ENCODE data around the gene GABRA1. TPM values are rescaled to one million over a fixed set of nuclear protein-coding genes. Genes with fewer than 3 reads are reported as not detected.

GABRA1 gene
- not detected in 2 replicates for total RNA-seq

DNA sequence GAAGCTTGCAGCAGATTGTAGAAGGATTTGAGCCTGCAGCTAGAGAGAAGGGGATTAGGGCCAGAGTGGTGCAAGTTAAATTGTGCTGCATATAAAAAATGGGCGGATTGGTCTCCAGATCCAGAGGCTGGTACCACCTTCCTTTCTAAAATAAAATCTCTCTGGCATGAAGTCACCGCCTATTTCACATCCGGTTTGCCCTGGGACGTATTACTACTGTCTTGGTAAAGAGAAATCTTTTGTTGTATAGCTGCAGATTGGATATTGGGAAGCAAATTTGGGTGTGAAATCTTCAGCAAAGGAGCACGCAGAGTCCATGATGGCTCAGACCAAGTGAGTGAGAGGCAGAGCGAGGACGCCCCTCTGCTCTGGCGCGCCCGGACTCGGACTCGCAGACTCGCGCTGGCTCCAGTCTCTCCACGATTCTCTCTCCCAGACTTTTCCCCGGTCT lies at the start of gene GABRA1:
GABRA1 (plus strand) TSS at position 180 of the 451 bp plus-strand sequence. CDS start 2,691 bp downstream, outside the sequence.
- intact Hi-C loops (cut with micrococcal nuclease): no loop called here

DNA sequence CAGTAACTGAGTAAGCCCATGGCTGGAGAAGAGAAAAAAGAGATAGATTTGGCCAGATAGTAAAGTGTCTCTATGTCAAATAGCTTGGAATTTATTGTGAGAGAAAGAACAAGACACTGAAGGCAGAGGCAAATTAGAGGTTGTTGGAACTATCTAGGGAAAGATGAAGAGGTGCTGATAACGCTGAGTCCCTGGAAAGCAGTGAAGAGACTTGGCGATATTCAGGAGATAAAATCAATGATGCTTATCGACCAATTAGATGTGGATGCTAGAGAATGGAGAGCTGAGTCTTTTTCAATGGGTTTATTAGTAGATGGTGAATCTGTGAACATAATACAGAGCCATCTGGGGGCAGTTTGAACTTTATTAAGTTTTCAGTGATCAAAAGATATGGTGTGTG lies 48.6 kb upstream of the GABRA1 start:
- intact Hi-C loops (cut with micrococcal nuclease): no loop called here

DNA sequence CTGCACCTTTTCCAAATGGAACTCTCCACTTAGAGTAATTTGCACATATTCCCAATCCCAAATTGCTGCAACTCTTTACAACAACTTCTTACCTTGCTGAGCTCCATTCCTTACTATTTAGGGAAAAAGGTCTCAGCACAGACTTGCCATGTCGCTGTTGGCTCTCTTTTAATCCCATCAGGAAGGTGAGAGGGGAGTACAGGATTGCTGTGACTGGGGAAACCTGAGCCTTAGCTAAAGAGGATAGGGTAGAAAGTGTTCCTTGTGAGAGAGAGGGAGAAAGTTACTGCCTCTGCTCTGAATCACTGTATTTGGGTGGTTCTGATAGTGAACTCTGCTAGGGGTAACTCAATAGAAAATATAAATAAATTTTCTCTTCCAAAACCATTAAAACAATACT lies 43.7 kb upstream of the GABRA1 start:
- intact Hi-C loops (cut with micrococcal nuclease): no loop called here

DNA sequence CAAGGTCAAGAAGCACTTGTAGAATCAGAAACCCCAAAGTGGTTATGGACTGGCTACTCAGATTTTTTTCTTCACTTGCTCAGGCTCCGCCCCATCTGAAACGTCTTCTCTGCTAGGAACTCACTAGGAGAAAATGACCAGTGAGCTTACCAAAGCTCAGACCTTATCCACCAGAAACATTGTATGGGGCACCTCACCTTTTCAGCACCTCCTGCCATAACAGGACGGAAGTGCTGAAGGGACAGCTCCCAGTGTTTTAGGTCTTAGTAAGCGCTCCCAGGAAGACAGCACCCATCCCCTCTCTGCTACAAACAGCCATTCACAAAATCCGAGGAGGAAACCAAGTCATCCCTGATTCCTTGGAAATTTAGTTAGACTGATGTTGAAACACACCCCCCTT lies 1.2 kb upstream of the GABRA1 start:
- intact Hi-C loops (cut with micrococcal nuclease): no loop called here

DNA sequence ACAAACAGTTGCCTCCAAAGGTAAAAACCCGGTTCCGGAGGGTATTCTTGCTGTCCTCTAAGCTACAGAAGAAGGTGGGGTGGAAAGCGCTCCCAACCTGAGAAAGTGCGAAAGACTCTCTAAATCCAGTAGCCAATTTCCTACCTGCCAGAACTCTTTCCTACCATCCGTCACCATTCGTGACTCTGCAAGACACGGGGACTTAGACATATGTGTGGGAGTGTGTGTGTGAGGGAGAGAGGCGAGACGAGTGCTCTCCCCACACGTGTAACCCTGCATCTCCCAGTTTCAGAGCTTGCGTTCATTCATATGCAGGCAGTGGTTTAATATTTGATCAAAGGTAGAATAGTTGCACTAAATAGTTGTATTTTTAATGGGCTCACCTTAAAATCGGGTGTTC lies 473 bp upstream of the GABRA1 start:
- intact Hi-C loops (cut with micrococcal nuclease): no loop called here

DNA sequence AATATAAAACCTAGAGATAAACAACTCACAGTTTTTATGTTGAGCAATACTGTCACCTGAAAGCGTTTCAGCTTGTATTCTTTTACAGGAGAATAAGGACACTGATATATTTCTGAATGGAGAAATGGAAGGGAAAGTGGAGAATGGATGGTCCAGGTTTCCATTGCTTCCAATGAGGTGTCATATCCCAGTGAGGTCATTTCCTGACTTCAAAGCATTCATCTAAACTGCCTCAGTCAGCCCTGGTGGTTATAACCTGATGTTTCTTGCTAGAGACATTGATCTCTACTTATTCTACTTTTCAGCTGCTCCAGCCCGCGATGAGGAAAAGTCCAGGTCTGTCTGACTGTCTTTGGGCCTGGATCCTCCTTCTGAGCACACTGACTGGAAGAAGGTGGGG lies 2.6 kb downstream of the GABRA1 start:
- intact Hi-C loops (cut with micrococcal nuclease): loop anchor here (5.0 kb wide), 1 partner anchor 1497 kb away; no protein-coding TSS in a partner anchor

DNA sequence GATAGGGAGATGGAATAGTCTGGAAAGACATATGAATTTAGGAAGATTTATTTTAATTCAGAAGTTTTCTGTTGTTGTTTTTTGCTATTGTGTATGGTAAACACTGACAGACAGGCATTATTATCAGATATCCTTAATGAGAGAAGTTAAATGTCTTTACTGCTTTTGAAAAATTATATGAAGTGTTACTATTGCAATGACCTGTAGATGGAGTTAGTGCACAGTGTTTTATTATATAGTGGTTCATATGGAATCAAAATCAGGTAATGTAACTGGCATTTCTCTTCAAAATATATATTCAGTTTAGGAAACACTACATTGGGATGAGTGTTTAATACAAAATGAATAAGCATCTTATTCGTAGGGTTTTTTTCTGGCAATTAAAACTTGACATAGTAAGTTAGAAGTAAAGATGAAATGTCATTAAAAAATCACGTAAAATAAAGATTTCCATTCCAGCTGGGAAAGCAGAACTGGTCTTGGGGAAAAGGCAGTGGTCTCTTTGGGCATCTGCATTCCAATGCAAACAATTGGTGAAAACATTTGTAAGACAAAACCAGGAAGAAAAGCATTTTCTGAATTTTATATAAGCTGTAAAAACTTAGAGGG lies 3.9 kb downstream of the GABRA1 start:
- intact Hi-C loops (cut with micrococcal nuclease): loop anchor here (5.0 kb wide), 1 partner anchor 1496 kb away; no protein-coding TSS in a partner anchor

DNA sequence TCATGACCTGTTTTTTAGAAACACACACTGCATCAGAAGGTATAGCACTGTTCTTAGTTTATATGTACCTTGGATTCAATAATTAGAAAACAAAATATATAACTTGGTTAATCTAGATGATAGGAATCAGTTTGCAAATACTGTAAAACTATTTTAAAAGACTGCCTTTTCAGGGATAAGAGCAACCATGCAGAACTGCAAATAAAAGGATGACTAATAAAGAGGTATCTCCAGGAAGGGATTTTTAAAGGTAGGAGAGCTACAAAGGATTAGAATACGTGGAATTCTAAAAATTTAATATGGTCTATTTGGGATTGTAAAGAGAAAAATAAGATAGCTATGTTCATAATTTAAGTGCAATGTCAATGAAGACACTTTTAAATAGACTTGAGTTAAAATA lies 9.4 kb downstream of the GABRA1 start:
- intact Hi-C loops (cut with micrococcal nuclease): no loop called here

DNA sequence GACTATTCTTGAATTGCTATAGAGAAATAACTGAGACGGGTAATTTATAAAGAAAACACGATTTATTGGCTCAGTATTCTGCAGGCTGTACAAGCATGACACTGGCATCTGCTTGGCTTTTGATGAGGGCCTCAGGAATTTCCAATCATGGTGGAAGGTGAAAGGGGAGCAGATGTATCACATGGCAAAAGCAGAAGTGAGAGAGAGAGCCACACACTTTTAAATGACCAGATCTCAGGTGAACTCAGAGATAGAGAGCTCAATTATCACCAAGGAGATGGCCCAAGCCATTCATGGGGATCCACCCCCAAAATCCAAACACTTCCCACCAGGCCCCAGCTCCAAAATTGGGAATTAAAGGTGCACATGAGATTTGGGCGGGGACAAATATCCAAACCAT lies 15.3 kb downstream of the GABRA1 start:
- intact Hi-C loops (cut with micrococcal nuclease): no loop called here

DNA sequence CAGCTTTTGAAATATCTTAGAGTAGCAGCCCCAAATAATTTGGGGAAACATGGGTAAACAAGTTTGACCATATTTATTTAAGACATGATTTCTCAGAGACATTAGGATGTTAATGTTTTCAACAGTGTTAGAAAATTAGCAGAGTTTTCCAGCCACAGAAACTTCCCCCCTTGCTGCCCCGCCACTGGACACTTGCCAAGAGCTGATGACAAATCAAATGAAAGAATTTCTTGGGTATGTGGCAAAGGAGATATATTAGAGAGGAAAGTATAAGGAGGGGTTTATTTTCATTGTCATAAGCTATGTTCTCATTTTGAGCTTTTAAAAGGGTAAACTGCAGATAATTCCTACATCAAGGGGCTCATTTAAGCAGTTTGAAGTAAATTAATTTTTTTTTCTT lies 15.9 kb downstream of the GABRA1 start:
- intact Hi-C loops (cut with micrococcal nuclease): no loop called here

DNA sequence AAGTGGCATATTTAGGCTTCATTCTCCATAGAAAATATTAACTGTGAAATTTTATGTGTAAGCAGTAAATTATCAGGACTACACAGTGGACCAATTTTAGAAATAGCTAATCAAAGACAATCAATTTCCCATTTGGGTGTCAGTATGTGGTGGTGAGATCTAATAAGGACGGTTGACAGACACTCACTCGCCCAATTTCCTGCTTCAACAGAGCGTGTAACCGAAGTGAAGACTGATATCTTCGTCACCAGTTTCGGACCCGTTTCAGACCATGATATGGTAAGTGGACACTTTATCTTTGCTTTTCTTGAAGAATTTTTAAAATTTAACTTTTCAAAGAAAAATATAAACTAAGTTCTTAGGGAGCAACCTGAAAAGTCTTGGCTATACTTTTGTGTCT lies 17.6 kb downstream of the GABRA1 start:
- intact Hi-C loops (cut with micrococcal nuclease): no loop called here

DNA sequence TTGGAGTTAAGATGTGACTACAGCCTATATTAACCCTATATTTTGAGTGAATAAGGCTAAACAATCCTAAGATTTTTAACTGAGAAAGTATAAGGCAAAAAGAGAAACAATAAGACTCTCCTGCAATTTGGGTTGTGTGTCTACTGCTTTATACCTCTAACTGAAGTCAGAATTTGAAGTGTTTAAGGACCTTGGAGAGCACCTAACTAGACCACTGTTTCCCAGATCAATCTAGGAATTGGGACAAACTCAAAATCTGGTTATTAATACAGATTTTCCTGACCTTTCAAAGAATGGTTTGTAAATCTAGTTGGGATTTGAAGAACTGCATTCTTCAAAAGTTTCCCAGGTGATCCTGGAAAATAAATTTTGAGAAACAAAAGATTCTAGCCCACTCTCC lies 42.1 kb downstream of the GABRA1 start:
- intact Hi-C loops (cut with micrococcal nuclease): no loop called here

DNA sequence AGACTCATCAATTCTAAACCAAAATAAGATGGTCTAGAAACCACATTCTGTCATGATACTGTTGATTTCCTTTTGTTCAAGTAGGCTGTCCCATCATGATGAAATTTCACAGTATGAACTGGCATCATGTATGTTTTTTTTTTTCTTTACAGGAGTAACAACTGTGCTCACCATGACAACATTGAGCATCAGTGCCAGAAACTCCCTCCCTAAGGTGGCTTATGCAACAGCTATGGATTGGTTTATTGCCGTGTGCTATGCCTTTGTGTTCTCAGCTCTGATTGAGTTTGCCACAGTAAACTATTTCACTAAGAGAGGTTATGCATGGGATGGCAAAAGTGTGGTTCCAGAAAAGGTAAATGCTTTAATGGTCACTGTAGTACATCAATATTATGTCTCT lies 47.6 kb downstream of the GABRA1 start:
- intact Hi-C loops (cut with micrococcal nuclease): no loop called here

DNA sequence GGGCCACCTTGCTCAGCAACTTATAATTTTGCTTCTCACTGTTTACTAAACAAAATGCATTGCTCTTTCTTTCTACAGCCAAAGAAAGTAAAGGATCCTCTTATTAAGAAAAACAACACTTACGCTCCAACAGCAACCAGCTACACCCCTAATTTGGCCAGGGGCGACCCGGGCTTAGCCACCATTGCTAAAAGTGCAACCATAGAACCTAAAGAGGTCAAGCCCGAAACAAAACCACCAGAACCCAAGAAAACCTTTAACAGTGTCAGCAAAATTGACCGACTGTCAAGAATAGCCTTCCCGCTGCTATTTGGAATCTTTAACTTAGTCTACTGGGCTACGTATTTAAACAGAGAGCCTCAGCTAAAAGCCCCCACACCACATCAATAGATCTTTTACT lies 49.1 kb downstream of the GABRA1 start:
- intact Hi-C loops (cut with micrococcal nuclease): no loop called here

DNA sequence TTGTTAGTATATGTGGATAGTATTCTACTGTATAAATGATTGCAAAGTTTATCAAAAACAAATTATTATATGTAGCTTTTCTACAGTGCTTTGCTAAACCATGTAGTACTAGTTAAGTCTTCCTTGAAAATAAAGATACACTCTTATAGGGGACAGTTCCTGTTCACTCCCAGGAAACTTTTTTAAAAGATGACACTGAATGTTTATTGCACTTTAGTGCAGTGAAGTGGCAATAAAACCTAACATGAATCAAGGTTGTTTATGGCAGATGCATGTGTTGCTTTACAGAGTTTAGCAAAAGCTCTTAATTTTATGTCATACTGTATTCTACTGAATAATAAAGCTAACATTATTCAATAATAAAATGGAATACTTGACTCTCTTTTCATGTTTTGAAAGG lies 51.7 kb downstream of the GABRA1 start:
- intact Hi-C loops (cut with micrococcal nuclease): no loop called here

DNA sequence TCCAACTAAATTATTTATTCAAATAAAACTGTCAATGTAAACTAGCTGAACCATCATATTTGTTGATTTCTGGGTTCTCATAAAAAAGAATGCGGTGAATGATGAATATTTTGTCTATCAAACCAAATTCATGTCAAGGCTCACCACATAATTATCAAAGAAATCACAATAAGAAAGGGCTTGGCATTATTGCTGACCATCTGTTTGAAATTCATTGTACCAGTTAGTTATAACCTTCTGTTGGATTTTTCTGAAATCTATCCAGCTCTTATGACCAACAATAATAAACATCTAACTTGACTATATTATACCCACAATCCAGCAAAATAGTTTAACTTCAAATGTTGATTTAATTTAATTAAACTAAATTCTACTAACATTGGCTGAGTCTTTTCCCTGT lies 53.1 kb downstream of the GABRA1 start:
- intact Hi-C loops (cut with micrococcal nuclease): no loop called here

DNA sequence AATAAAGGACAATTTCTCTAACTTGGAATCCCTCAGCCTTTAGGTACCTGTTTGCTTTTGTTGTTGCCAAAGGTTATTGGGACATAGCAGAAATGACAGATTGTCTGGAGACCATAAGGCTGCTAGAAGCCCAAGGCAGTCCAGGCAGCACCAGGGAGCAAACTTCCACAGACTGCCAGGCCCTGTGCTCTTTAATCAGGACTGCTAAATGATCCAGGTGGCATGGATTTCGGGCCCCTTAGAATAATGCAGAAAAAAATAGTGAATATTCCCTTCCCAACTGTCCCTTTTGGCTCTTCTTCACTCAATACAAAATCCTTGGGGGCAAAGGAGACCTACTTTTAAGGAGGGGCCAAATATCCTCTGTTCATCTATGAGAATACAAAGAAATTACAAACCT lies 73.9 kb downstream of the GABRA1 start:
- intact Hi-C loops (cut with micrococcal nuclease): no loop called here

DNA sequence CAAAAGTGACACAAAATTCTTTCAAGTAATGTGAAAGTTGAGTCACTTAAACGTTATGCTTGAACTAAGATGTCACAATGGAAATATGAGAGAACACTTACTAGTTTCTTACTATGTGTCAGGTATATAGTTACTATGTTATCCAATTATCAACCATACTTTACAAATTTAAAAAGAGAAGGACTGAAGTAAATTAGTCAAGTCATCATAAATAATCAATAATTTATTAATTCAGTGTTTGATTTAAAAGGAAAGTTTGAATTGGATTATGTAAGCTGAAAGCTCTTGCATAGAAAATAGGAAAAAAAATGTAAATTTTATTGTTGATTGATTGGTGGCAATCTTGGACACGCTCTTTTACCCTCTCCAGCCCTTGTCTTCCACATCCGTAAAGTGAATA lies 76.3 kb downstream of the GABRA1 start:
- intact Hi-C loops (cut with micrococcal nuclease): no loop called here

DNA sequence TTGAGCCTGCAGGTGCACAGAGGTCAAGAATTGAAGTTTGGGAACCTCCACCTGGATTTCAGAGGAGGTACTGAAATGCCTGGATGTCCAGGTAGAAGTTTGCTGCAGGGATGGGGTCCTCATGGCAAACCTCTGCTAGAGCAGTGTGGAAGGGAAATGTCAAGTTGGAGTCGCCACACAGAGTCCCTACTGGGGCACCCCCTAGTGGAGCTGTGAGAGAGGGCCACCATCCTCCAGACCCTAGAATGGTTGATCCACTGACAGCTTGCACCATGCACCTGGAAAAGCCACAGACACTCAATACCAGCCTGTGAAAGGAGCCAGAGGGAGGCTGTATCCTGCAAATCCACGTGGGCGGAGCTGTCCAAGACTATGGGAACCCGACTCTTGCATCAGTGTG lies 78.0 kb downstream of the GABRA1 start:
- intact Hi-C loops (cut with micrococcal nuclease): no loop called here

DNA sequence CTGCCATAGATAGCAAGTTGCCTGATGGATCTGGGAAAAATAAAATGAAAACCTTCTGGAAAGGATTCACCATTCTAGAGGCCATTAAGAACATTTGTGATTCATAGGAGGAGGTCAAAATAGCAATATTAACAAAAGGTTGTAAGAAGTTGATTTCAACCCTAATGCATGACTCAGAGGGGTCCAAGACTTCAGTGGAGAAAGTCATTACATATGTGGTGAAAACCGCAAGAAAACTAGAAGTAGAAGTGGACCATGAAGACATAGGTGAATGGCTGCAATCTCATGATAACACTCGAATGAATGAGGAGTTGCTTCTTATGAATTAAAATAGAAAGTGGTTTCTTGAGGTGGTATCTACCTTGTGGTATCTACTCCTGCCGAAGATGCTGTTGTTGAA lies 86.6 kb downstream of the GABRA1 start:
- intact Hi-C loops (cut with micrococcal nuclease): no loop called here

DNA sequence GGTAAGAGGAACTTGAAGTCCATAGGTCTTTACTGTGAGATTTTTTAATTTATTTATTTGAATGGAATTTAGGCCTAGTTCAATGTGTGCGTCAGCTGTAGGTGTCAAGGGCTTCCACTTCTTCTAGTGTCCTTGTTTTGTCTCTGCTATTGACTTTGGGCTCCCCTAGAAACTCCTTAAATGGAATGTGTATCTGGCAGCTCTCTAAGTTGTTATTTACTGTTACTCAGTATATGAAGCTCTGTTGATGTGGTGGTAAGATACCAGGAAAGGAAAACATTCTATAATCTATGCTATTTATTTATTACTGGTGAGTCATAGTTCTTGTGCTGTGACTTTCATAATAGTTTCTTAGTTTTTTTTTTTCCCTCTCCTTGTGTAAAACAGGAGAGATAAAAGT lies 97.1 kb downstream of the GABRA1 start:
- intact Hi-C loops (cut with micrococcal nuclease): no loop called here

DNA sequence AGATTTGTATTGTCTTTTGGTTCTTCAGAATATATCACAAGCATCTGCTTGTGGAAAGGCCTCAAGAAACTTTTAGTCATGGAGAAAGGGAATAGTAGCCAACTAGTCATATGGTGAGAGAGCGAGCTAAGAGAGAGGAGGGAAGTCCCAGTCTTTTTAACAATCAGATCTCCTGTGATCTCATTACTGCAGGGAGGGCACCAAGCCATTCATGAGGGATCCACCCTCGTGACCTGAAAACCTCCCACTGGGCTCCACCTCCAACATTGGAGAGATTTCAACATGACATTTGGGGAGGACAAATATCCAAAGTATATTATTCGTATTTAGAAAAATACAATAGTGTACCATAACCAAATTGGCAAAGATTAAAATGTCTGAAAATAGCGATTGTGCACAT lies 99.0 kb downstream of the GABRA1 start:
- intact Hi-C loops (cut with micrococcal nuclease): no loop called here
